NCI-H2171 treated with DMSO at 0.1 percent for 48 hours (cell line): Measurements from ENCODE around the gene TBC1D9.

Experiments
- DNase-seq: peaks from one replicate; lab custom pipeline; 2025; lab: John Stamatoyannopoulos, UW

Gene TBC1D9

GRCh38 chr4:140720387-140721304 is 35.5 kb downstream of the TBC1D9 start:
- DNase-seq, result no peak

GRCh38 chr4:140719686-140720085 is 36.5 kb downstream of the TBC1D9 start:
- DNase-seq, result no peak

- DNase-seq, result no peak
Observed at GRCh38 chr4:140719022-140719421, 37.2 kb downstream of the TBC1D9 start.

- DNase-seq, result no peak
Observed at GRCh38 chr4:140718241-140718952, 37.8 kb downstream of the TBC1D9 start.

- no peak for DNase-seq
Observed at GRCh38 chr4:140717313-140717712, 38.9 kb downstream of the TBC1D9 start.

- no peak for DNase-seq
Observed at GRCh38 chr4:140715119-140715518, 41.1 kb downstream of the TBC1D9 start.

- no peak for DNase-seq
Observed at GRCh38 chr4:140711910-140712309, 44.3 kb downstream of the TBC1D9 start.

- DNase-seq, result no peak
Observed at GRCh38 chr4:140710908-140711622, 45.1 kb downstream of the TBC1D9 start.

- DNase-seq, result no peak
Observed at GRCh38 chr4:140707325-140707724, 48.9 kb downstream of the TBC1D9 start.

- DNase-seq, result no peak
Observed at GRCh38 chr4:140706665-140707064, 49.5 kb downstream of the TBC1D9 start.

- DNase-seq, result no peak
Observed at GRCh38 chr4:140706276-140706625, 49.9 kb downstream of the TBC1D9 start.

- DNase-seq, result no peak
Observed at GRCh38 chr4:140705625-140706275, 50.4 kb downstream of the TBC1D9 start.

- DNase-seq, result no peak
Observed at GRCh38 chr4:140704964-140705363, 51.2 kb downstream of the TBC1D9 start.

GRCh38 chr4:140704392-140704960 is 51.7 kb downstream of the TBC1D9 start:
- no peak for DNase-seq

GRCh38 chr4:140703463-140703862 is 52.7 kb downstream of the TBC1D9 start:
- DNase-seq, result no peak

- no peak for DNase-seq
Observed at GRCh38 chr4:140702096-140702757, 54.0 kb downstream of the TBC1D9 start.

- no peak for DNase-seq
Observed at GRCh38 chr4:140701071-140701470, 55.1 kb downstream of the TBC1D9 start.

- DNase-seq, result peak; percentile 45
Observed at GRCh38 chr4:140697709-140698560, 58.2 kb downstream of the TBC1D9 start.

GRCh38 chr4:140695483-140695882 is 60.7 kb downstream of the TBC1D9 start:
- no peak for DNase-seq

- DNase-seq, result no peak
Observed at GRCh38 chr4:140693562-140693961, 62.6 kb downstream of the TBC1D9 start.
